GM23338 (cell line): ENCODE measurements around the gene GPR137C.

Experiments used
- CREB1 ChIP-seq: fragments of 250-450 bp; sonication (Bioruptor Pico); IDR thresholded peaks from 2 replicates; pipeline ENCODE4 v1.5.0; 2020; ENCODE audit warnings: low read depth, mild to moderate bottlenecking, moderate library complexity
- ETS1 ChIP-seq: IDR thresholded peaks from 2 replicates; pipeline ENCODE4 v1.6.1; 2016; ENCODE audit warnings: antibody characterized with exemption
- EZH2 ChIP-seq: fragments of 200-600 bp; sonication (generic); IDR thresholded peaks from one replicate; pipeline ENCODE4 v1.8.0; 2017; ENCODE audit warnings: antibody characterized with exemption, mild to moderate bottlenecking, low read depth; ENCODE audit not compliant: unreplicated experiment
- EZH2phosphoT487 ChIP-seq: fragments of 200-600 bp; sonication (generic); IDR thresholded peaks from one replicate; pipeline ENCODE4 v1.8.1; 2018; ENCODE audit warnings: antibody characterized with exemption; ENCODE audit not compliant: unreplicated experiment
- POLR2AphosphoS5 ChIP-seq: IDR thresholded peaks from 2 replicates; pipeline ENCODE4 v1.6.1; 2016; ENCODE audit warnings: antibody characterized with exemption, low read depth
- ZNF331 ChIP-seq: fragments of 250-450 bp; sonication (Bioruptor Pico); IDR thresholded peaks from 2 replicates; pipeline ENCODE4 v1.5.0; 2020; ENCODE audit warnings: low read depth, mild to moderate bottlenecking, moderate library complexity
- ZNF462 ChIP-seq: fragments of 250-450 bp; sonication (Bioruptor Pico); IDR thresholded peaks from 2 replicates; pipeline ENCODE4 v1.5.0; 2020; ENCODE audit warnings: mild to moderate bottlenecking, moderate library complexity
- TF ChIP-seq, protein P1 (sequence below), 2 experiments: fragments of 200-600 bp in 1 of 2; sonication (generic) in 1 of 2; conservative IDR thresholded peaks; 2 replicates each; pipeline versions ENCODE4 v1.5.1 to v1.6.1; 2016 to 2017; ENCODE audit warnings: antibody characterized with exemption in 2 of 2, low read depth in 2 of 2, mild to moderate bottlenecking in 2 of 2, moderate library complexity in 1 of 2
- TF ChIP-seq, protein P2 (sequence below): IDR thresholded peaks from one replicate; pipeline ENCODE4 v1.6.1; 2018; ENCODE audit warnings: antibody characterized with exemption; ENCODE audit not compliant: unreplicated experiment

GRCh38 chr14:52547526-52547925 lies 5.1 kb upstream of the GPR137C start:
- TF ChIP-seq, protein P1, sequence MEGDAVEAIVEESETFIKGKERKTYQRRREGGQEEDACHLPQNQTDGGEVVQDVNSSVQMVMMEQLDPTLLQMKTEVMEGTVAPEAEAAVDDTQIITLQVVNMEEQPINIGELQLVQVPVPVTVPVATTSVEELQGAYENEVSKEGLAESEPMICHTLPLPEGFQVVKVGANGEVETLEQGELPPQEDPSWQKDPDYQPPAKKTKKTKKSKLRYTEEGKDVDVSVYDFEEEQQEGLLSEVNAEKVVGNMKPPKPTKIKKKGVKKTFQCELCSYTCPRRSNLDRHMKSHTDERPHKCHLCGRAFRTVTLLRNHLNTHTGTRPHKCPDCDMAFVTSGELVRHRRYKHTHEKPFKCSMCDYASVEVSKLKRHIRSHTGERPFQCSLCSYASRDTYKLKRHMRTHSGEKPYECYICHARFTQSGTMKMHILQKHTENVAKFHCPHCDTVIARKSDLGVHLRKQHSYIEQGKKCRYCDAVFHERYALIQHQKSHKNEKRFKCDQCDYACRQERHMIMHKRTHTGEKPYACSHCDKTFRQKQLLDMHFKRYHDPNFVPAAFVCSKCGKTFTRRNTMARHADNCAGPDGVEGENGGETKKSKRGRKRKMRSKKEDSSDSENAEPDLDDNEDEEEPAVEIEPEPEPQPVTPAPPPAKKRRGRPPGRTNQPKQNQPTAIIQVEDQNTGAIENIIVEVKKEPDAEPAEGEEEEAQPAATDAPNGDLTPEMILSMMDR (conservative IDR thresholded peaks at IDR 0.05; ENCODE audit: low read depth in 2 of 2) = 0 out of 4 replicates have a peak, but pooled peaks have one; percentile 9 to 19
- TF ChIP-seq POLR2AphosphoS5 (no peak), CREB1 (CRISPR knock-in tag) (no peak), EZH2 (no peak), ETS1 (no peak), ZNF462 (CRISPR knock-in tag) (no peak), EZH2phosphoT487 (no peak), ZNF331 (no peak)
- TF ChIP-seq, protein P2, sequence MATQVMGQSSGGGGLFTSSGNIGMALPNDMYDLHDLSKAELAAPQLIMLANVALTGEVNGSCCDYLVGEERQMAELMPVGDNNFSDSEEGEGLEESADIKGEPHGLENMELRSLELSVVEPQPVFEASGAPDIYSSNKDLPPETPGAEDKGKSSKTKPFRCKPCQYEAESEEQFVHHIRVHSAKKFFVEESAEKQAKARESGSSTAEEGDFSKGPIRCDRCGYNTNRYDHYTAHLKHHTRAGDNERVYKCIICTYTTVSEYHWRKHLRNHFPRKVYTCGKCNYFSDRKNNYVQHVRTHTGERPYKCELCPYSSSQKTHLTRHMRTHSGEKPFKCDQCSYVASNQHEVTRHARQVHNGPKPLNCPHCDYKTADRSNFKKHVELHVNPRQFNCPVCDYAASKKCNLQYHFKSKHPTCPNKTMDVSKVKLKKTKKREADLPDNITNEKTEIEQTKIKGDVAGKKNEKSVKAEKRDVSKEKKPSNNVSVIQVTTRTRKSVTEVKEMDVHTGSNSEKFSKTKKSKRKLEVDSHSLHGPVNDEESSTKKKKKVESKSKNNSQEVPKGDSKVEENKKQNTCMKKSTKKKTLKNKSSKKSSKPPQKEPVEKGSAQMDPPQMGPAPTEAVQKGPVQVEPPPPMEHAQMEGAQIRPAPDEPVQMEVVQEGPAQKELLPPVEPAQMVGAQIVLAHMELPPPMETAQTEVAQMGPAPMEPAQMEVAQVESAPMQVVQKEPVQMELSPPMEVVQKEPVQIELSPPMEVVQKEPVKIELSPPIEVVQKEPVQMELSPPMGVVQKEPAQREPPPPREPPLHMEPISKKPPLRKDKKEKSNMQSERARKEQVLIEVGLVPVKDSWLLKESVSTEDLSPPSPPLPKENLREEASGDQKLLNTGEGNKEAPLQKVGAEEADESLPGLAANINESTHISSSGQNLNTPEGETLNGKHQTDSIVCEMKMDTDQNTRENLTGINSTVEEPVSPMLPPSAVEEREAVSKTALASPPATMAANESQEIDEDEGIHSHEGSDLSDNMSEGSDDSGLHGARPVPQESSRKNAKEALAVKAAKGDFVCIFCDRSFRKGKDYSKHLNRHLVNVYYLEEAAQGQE = no peak
